SU-DHL-6 (cell line): ENCODE results near the gene SYDE2.

Source experiments
- EZH2phosphoT487 ChIP-seq: fragments of 200-600 bp; sonication (generic), shearing (Covaris generic); conservative IDR thresholded peaks from 2 replicates; pipeline ENCODE4 v1.6.1; 2018; ENCODE audit warnings: mild to moderate bottlenecking, antibody characterized with exemption, low read length, moderate library complexity, mixed read lengths
- TF ChIP-seq, protein P1 (sequence below): fragments of 200-600 bp; sonication (generic); IDR thresholded peaks from one replicate; pipeline ENCODE4 v1.5.1; 2017; ENCODE audit warnings: antibody characterized with exemption, mild to moderate bottlenecking, low read length, moderate library complexity; ENCODE audit not compliant: insufficient read depth, poor library complexity, severe bottlenecking

DNA sequence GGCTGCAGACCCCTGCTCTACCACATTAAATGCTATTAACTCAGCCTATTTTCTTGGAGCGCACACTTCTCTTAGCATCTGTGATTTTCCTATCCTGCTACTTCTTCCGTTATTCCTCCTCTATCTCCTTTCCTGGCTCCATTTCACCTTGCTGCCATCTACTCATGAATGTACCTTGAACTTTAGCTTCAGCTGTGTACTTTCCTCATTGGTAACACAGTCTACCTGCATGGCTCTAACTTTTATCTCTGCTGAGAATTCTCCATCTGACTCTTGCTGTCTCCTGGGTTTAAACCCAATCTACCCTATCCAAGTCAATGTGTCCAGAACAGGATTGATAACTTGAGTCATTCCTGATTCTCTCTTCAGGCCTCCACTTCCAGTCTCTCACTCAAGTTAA, 84.9 kb downstream of the SYDE2 start:
- TF ChIP-seq, protein P1, sequence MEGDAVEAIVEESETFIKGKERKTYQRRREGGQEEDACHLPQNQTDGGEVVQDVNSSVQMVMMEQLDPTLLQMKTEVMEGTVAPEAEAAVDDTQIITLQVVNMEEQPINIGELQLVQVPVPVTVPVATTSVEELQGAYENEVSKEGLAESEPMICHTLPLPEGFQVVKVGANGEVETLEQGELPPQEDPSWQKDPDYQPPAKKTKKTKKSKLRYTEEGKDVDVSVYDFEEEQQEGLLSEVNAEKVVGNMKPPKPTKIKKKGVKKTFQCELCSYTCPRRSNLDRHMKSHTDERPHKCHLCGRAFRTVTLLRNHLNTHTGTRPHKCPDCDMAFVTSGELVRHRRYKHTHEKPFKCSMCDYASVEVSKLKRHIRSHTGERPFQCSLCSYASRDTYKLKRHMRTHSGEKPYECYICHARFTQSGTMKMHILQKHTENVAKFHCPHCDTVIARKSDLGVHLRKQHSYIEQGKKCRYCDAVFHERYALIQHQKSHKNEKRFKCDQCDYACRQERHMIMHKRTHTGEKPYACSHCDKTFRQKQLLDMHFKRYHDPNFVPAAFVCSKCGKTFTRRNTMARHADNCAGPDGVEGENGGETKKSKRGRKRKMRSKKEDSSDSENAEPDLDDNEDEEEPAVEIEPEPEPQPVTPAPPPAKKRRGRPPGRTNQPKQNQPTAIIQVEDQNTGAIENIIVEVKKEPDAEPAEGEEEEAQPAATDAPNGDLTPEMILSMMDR = no peak
- no peak for TF ChIP-seq EZH2phosphoT487
